Transverse colon (tissue), 4 donors: ENCODE measurements around the gene YTHDC1. TPM values are rescaled to one million over a fixed set of nuclear protein-coding genes. Genes with fewer than 3 reads are reported as not detected.
A peak's percentile ranks its signal among the peaks of the same experiment; 100 is the strongest.

Experiments used
- DNase-seq: peaks from one replicate; pipeline ENCODE4 v3.0.0-alpha.2; 2019
- H3K27ac ChIP-seq, 4 donors: fragments of 200-600 bp; sonication (generic); 2 replicates each; pipeline ENCODE4 v1.5.1; 2016 to 2018; ENCODE audit warnings: inconsistent platforms in 4 of 4
- H3K27me3 ChIP-seq: fragments of 200-600 bp; sonication (generic); 2 replicates; pipeline ENCODE4 v1.5.1; 2017; ENCODE audit warnings: inconsistent platforms
- H3K36me3 ChIP-seq, 4 donors: fragments of 200-600 bp; sonication (generic); 2 replicates each; pipeline ENCODE4 v1.5.1; 2017 to 2019; ENCODE audit warnings: inconsistent platforms in 4 of 4
- H3K4me1 ChIP-seq, 4 donors: fragments of 200-600 bp; sonication (generic); 2 replicates each; pipeline ENCODE4 v1.5.1; 2017 to 2020; ENCODE audit warnings: inconsistent platforms in 4 of 4
- H3K4me3 ChIP-seq, 4 donors: fragments of 200-600 bp; sonication (generic); 1 replicate in 1 of 4; 2 replicates in 3 of 4; pipeline versions ENCODE4 v1.5.1 to v1.6.1; 2017 to 2019; ENCODE audit warnings: inconsistent platforms in 4 of 4
- H3K9me3 ChIP-seq, 2 donors: fragments of 200-600 bp; sonication (generic); 2 replicates each; pipeline ENCODE4 v1.5.1; 2017 to 2019; ENCODE audit warnings: inconsistent platforms in 2 of 2
- CTCF ChIP-seq, 5 experiments: fragments of 200-600 bp in 3 of 5; fragments of 450-650 bp in 2 of 5; sonication (generic) in 3 of 5; IDR thresholded peaks; 1 replicate in 2 of 5; 2 replicates in 3 of 5; pipeline ENCODE4 v1.5.1; 2016 to 2017; ENCODE audit warnings: antibody characterized with exemption in 5 of 5, inconsistent platforms in 3 of 5, mild to moderate bottlenecking in 2 of 5, moderate library complexity in 1 of 5
- EP300 ChIP-seq: sonication (generic); formaldehyde crosslinking; IDR thresholded peaks from one replicate; pipeline ENCODE4 v1.6.1; 2017; ENCODE audit warnings: antibody characterized with exemption, low read depth
- POLR2A ChIP-seq: fragments of 450-650 bp; IDR thresholded peaks from one replicate; pipeline ENCODE4 v1.6.1; 2016; ENCODE audit warnings: antibody characterized with exemption, mild to moderate bottlenecking, moderate library complexity
- POLR2AphosphoS5 ChIP-seq, 3 donors: sonication (generic); formaldehyde crosslinking; IDR thresholded peaks; one replicate each; pipeline ENCODE4 v1.6.1; 2016; ENCODE audit warnings: antibody characterized with exemption in 3 of 3
- WGBS, 2 donors: methylation state at CpG; one replicate each; pipeline ENCODE4 v1.1.5; 2018; ENCODE audit warnings: low coverage in 1 of 2; 5-methylcytosine and 5-hydroxymethylcytosine counted together
- in situ Hi-C, 4 donors: fragments of 200-750 bp; cut with MboI; loops; one replicate each; pipeline versions ENCODE4 v1.15.0 to v1.15.1; 2017; ENCODE audit warnings: low sequenced_read_pairs in 3 of 4, low pct_ligation_motif_present in 1 of 4, low pct_unique_long_range_greater_than_20kb in 1 of 4
- intact Hi-C: fragments of 100-400 bp; cut with DNase I; formaldehyde crosslinking; loops from one replicate; pipeline ENCODE4 v1.15.1; 2023; ENCODE audit warnings: low total_unique reads
- total RNA-seq, 4 donors: library from RNA; depleted of rRNA; stranded (reverse); fragments of >200 nt; gene quantifications; one replicate each; pipeline ENCODE4 v1.1.0, GENCODE V29; 2016

YTHDC1 gene
- total RNA-seq = 100 to 1,000 TPM in 1 of 4 donors, 10 to 100 TPM in 3; 47.4 to 183 (median 82.7) TPM

GRCh38 chr4:68349649-68350360 is at the start of gene YTHDC1:
Gene YTHDC1, minus strand, starts transcription at chr4:68350090. Its CDS starts 337 bp downstream, at chr4:68349753.
- peaks cover 12 to 36% (median 31%) of the 10 kb centered on the region in 4 donors for H3K4me1 ChIP-seq
- peak; percentile 98 for DNase-seq
- intact Hi-C loops = no loop called here
- peak within 1 kb of the TSS; percentile 94 to 98 (median 96) for H3K27ac ChIP-seq
- 0 to 1% methylated on average over 11 to 58 of the region's 67 CpGs for WGBS, 2 donors
- in situ Hi-C loops = no loop called here
- H3K27me3 ChIP-seq = no peaks in the 10 kb centered on the region
- peak within 1 kb of the TSS; percentile 71 to 92 (median 79) for H3K4me3 ChIP-seq
- H3K9me3 ChIP-seq = no peaks in the 10 kb centered on the region
- H3K36me3 ChIP-seq = no peaks in the 10 kb centered on the region
- peak; percentile 98 for TF ChIP-seq POLR2A
- no peak for TF ChIP-seq CTCF (IDR thresholded peaks at IDR 0.05)
- TF ChIP-seq POLR2AphosphoS5 (IDR thresholded peaks at IDR 0.05) = peak; percentile 98 to 99 (median 98)
- TF ChIP-seq EP300 = no peak

GRCh38 chr4:68399306-68399705 is 49.4 kb upstream of the YTHDC1 start:
- no peaks in the 10 kb centered on the region for H3K4me1 ChIP-seq
- intact Hi-C loops = no loop called here
- TF ChIP-seq EP300 (no peak), POLR2AphosphoS5 (IDR thresholded peaks at IDR 0.05) (no peak), POLR2A (no peak), CTCF (IDR thresholded peaks at IDR 0.05) (no peak)
- in situ Hi-C loops = no loop called here
- H3K27ac ChIP-seq = no peak overlapping the region
- 87 to 91% methylated on average over 4 of the region's 4 CpGs for WGBS, 2 donors
- no peak for DNase-seq
- H3K36me3 ChIP-seq = no peaks in the 10 kb centered on the region
- H3K4me3 ChIP-seq = no peak overlapping the region
- H3K9me3 ChIP-seq = no peaks in the 10 kb centered on the region
- H3K27me3 ChIP-seq = no peaks in the 10 kb centered on the region

- H3K27ac ChIP-seq = no peak overlapping the region
- TF ChIP-seq POLR2AphosphoS5 (IDR thresholded peaks at IDR 0.05) = no peak
- no peak for TF ChIP-seq CTCF (IDR thresholded peaks at IDR 0.05)
- TF ChIP-seq EP300 = no peak
Observed at GRCh38 chr4:68396756-68397155, 46.9 kb upstream of the YTHDC1 start.

GRCh38 chr4:68391436-68391835 is 41.5 kb upstream of the YTHDC1 start:
- Histone ChIP-seq H3K4me3 (no peak overlapping the region), H3K4me1 (no peaks in the 10 kb centered on the region), H3K27me3 (no peaks in the 10 kb centered on the region), H3K9me3 (no peaks in the 10 kb centered on the region), H3K27ac (no peak overlapping the region), H3K36me3 (no peaks in the 10 kb centered on the region)
- 46 to 54% methylated on average over 3 of the region's 3 CpGs for WGBS, 2 donors
- in situ Hi-C loops = no loop called here
- intact Hi-C loops = no loop called here
- TF ChIP-seq POLR2AphosphoS5 (IDR thresholded peaks at IDR 0.05) (no peak), EP300 (no peak), POLR2A (no peak), CTCF (IDR thresholded peaks at IDR 0.05) (no peak)
- DNase-seq = no peak

More at GRCh38 chr4:68396756-68397155, 46.9 kb upstream of the YTHDC1 start:
- 79% methylated on average over 1 of the region's 1 CpG; no CpG with 5 or more reads in 1 of the 2 donors for WGBS, 2 donors
- Histone ChIP-seq H3K9me3 (no peaks in the 10 kb centered on the region), H3K27me3 (no peaks in the 10 kb centered on the region), H3K4me1 (no peaks in the 10 kb centered on the region), H3K4me3 (no peak overlapping the region), H3K36me3 (no peaks in the 10 kb centered on the region)
- DNase-seq = no peak
- intact Hi-C loops (no loop called here), in situ Hi-C loops (no loop called here)
